Activated CD8-positive, alpha-beta T cell treated with anti-CD3 and anti-CD28 coated beads, Interleukin-2, amount 10 ng/mL, durations not matched to agents 7 days and 5 days (primary cell): ENCODE results near the gene KCNJ12. TPM values are rescaled to one million over a fixed set of nuclear protein-coding genes. Genes with fewer than 3 reads are reported as not detected.
A peak's percentile ranks its signal among the peaks of the same experiment; 100 is the strongest.

ENCODE experiments used
- ATAC-seq: fragments of 150-1000 bp; cut with Tn5 transposase; one replicate; pipeline ENCODE4 v1.10.0; 2021; ENCODE audit warnings: moderate library complexity
- CTCF ChIA-PET: fragments of 350-600 bp; sonication (Branson Sonifier 250); formaldehyde crosslinking; loops from one replicate; lab custom pipeline; 2021; ENCODE audit warnings: antibody characterized with exemption; lab: Charles Lee
- POLR2A ChIA-PET: fragments of 350-600 bp; sonication (Branson Sonifier 250); formaldehyde crosslinking; loops from one replicate; lab custom pipeline; 2021; ENCODE audit warnings: antibody characterized with exemption; lab: Charles Lee
- DNase-seq: peaks from one replicate; pipeline ENCODE4 v3.0.0-alpha.2; 2020
- H3K27ac Mint-ChIP-seq: one replicate; pipeline ENCODE4 v1.8.0; 2021; ENCODE audit warnings: mild to moderate bottlenecking, mixed read lengths
- H3K27me3 Mint-ChIP-seq: one replicate; pipeline ENCODE4 v1.8.0; 2021; ENCODE audit warnings: low read depth, mixed read lengths
- H3K36me3 Mint-ChIP-seq: one replicate; pipeline ENCODE4 v1.8.0; 2021; ENCODE audit warnings: low read depth, mixed read lengths
- H3K4me1 Mint-ChIP-seq: one replicate; pipeline ENCODE4 v1.8.0; 2021; ENCODE audit warnings: low read depth, mixed read lengths
- H3K4me3 Mint-ChIP-seq: one replicate; pipeline ENCODE4 v1.8.0; 2021; ENCODE audit warnings: mild to moderate bottlenecking, mixed read lengths
- H3K9me3 Mint-ChIP-seq: one replicate; pipeline ENCODE4 v1.8.0; 2022; ENCODE audit warnings: mixed read lengths; ENCODE audit not compliant: insufficient read depth
- total RNA-seq, 2 experiments: library from RNA; stranded (reverse); gene quantifications; one replicate each; pipeline ENCODE4 v1.2.3, GENCODE V29; 2021

Gene KCNJ12
- total RNA-seq, 2 experiments from 2014 or later, result not detected

GRCh38 chr17:21382560-21383495 lies 6.7 kb downstream of the KCNJ12 start:
- POLR2A ChIA-PET, result no interaction called here
- no peaks in the 10 kb centered on the region for H3K9me3 Mint-ChIP-seq
- CTCF ChIA-PET, result interaction anchor here (0.5 kb wide), 1 partner anchor 431 kb away, joined by 3 read pairs; no protein-coding TSS in a partner anchor
- H3K4me3 Mint-ChIP-seq, result no peak overlapping the region
- no peak for ATAC-seq
- H3K4me1 Mint-ChIP-seq, result no peaks in the 10 kb centered on the region
- H3K36me3 Mint-ChIP-seq, result no peaks in the 10 kb centered on the region
- H3K27me3 Mint-ChIP-seq, result peaks cover 3% of the 10 kb centered on the region
- no peak overlapping the region for H3K27ac Mint-ChIP-seq
- DNase-seq, result no peak

- ATAC-seq, result no peak
- ChIA-PET CTCF (no interaction called here), POLR2A (no interaction called here)
- Mint-ChIP-seq H3K4me1 (no peaks in the 10 kb centered on the region), H3K4me3 (no peak overlapping the region), H3K9me3 (no peaks in the 10 kb centered on the region), H3K36me3 (no peaks in the 10 kb centered on the region), H3K27ac (no peak overlapping the region), H3K27me3 (no peaks in the 10 kb centered on the region)
- DNase-seq, result no peak
Measured at GRCh38 chr17:21385281-21385845, 9.2 kb downstream of the KCNJ12 start.

GRCh38 chr17:21387616-21388015 lies 11.5 kb downstream of the KCNJ12 start:
- no peaks in the 10 kb centered on the region for H3K27me3 Mint-ChIP-seq
- H3K4me3 Mint-ChIP-seq, result no peak overlapping the region
- ATAC-seq, result no peak
- H3K27ac Mint-ChIP-seq, result no peak overlapping the region
- POLR2A ChIA-PET, result no interaction called here
- no peak for DNase-seq
- H3K4me1 Mint-ChIP-seq, result no peaks in the 10 kb centered on the region
- CTCF ChIA-PET, result no interaction called here
- no peaks in the 10 kb centered on the region for H3K36me3 Mint-ChIP-seq
- H3K9me3 Mint-ChIP-seq, result no peaks in the 10 kb centered on the region

- no peak overlapping the region for H3K27ac Mint-ChIP-seq
- ChIA-PET POLR2A (no interaction called here), CTCF (no interaction called here)
- H3K4me1 Mint-ChIP-seq, result no peaks in the 10 kb centered on the region
- no peaks in the 10 kb centered on the region for H3K27me3 Mint-ChIP-seq
- DNase-seq (no peak), ATAC-seq (no peak)
- no peak overlapping the region for H3K4me3 Mint-ChIP-seq
- no peaks in the 10 kb centered on the region for H3K36me3 Mint-ChIP-seq
- no peaks in the 10 kb centered on the region for H3K9me3 Mint-ChIP-seq
Measured at GRCh38 chr17:21388066-21388465, 11.9 kb downstream of the KCNJ12 start.

- Mint-ChIP-seq H3K36me3 (no peaks in the 10 kb centered on the region), H3K9me3 (no peaks in the 10 kb centered on the region), H3K4me3 (no peak overlapping the region), H3K27me3 (no peaks in the 10 kb centered on the region), H3K4me1 (no peaks in the 10 kb centered on the region), H3K27ac (no peak overlapping the region)
- ATAC-seq (no peak), DNase-seq (no peak)
- ChIA-PET CTCF (interaction anchor here (0.8 kb wide), 1 partner anchor 109 kb away, joined by 3 read pairs; no protein-coding TSS in a partner anchor), POLR2A (no interaction called here)
Measured at GRCh38 chr17:21388944-21389343, 12.8 kb downstream of the KCNJ12 start.

GRCh38 chr17:21389394-21389793 lies 13.2 kb downstream of the KCNJ12 start:
- no peaks in the 10 kb centered on the region for H3K36me3 Mint-ChIP-seq
- ATAC-seq, result peak; percentile 31
- H3K4me3 Mint-ChIP-seq, result no peak overlapping the region
- CTCF ChIA-PET, result no interaction called here
- H3K9me3 Mint-ChIP-seq, result no peaks in the 10 kb centered on the region
- no peaks in the 10 kb centered on the region for H3K27me3 Mint-ChIP-seq
- H3K27ac Mint-ChIP-seq, result no peak overlapping the region
- no peak for DNase-seq
- POLR2A ChIA-PET, result no interaction called here
- no peaks in the 10 kb centered on the region for H3K4me1 Mint-ChIP-seq

GRCh38 chr17:21390294-21390693 lies 14.1 kb downstream of the KCNJ12 start:
- no peaks in the 10 kb centered on the region for H3K4me1 Mint-ChIP-seq
- DNase-seq (no peak), ATAC-seq (no peak)
- ChIA-PET CTCF (no interaction called here), POLR2A (no interaction called here)
- no peaks in the 10 kb centered on the region for H3K27me3 Mint-ChIP-seq
- no peak overlapping the region for H3K27ac Mint-ChIP-seq
- H3K36me3 Mint-ChIP-seq, result no peaks in the 10 kb centered on the region
- H3K4me3 Mint-ChIP-seq, result no peak overlapping the region
- H3K9me3 Mint-ChIP-seq, result no peaks in the 10 kb centered on the region

- Mint-ChIP-seq H3K27ac (no peak overlapping the region), H3K27me3 (no peaks in the 10 kb centered on the region), H3K36me3 (no peaks in the 10 kb centered on the region), H3K4me3 (no peak overlapping the region), H3K9me3 (no peaks in the 10 kb centered on the region), H3K4me1 (no peaks in the 10 kb centered on the region)
- ChIA-PET POLR2A (no interaction called here), CTCF (no interaction called here)
- DNase-seq (no peak), ATAC-seq (no peak)
Measured at GRCh38 chr17:21392266-21392665, 16.1 kb downstream of the KCNJ12 start.

GRCh38 chr17:21394265-21394664 lies 18.1 kb downstream of the KCNJ12 start:
- no peaks in the 10 kb centered on the region for H3K4me1 Mint-ChIP-seq
- no peaks in the 10 kb centered on the region for H3K27me3 Mint-ChIP-seq
- H3K4me3 Mint-ChIP-seq, result no peak overlapping the region
- ATAC-seq (no peak), DNase-seq (no peak)
- no peaks in the 10 kb centered on the region for H3K9me3 Mint-ChIP-seq
- ChIA-PET POLR2A (no interaction called here), CTCF (no interaction called here)
- H3K36me3 Mint-ChIP-seq, result no peaks in the 10 kb centered on the region
- no peak overlapping the region for H3K27ac Mint-ChIP-seq

GRCh38 chr17:21395764-21396163 lies 19.6 kb downstream of the KCNJ12 start:
- Mint-ChIP-seq H3K36me3 (no peaks in the 10 kb centered on the region), H3K4me1 (no peaks in the 10 kb centered on the region), H3K27ac (no peak overlapping the region), H3K27me3 (no peaks in the 10 kb centered on the region), H3K4me3 (no peak overlapping the region), H3K9me3 (no peaks in the 10 kb centered on the region)
- ATAC-seq (no peak), DNase-seq (no peak)
- ChIA-PET POLR2A (no interaction called here), CTCF (no interaction called here)

- H3K27ac Mint-ChIP-seq, result no peak overlapping the region
- H3K4me3 Mint-ChIP-seq, result no peak overlapping the region
- ATAC-seq, result no peak
- no peak for DNase-seq
- CTCF ChIA-PET, result no interaction called here
- H3K9me3 Mint-ChIP-seq, result no peaks in the 10 kb centered on the region
- POLR2A ChIA-PET, result no interaction called here
- no peaks in the 10 kb centered on the region for H3K4me1 Mint-ChIP-seq
- H3K27me3 Mint-ChIP-seq, result no peaks in the 10 kb centered on the region
- H3K36me3 Mint-ChIP-seq, result no peaks in the 10 kb centered on the region
Measured at GRCh38 chr17:21396237-21396636, 20.1 kb downstream of the KCNJ12 start.

- H3K27ac Mint-ChIP-seq, result no peak overlapping the region
- DNase-seq (no peak), ATAC-seq (no peak)
- no peak overlapping the region for H3K4me3 Mint-ChIP-seq
- no peaks in the 10 kb centered on the region for H3K27me3 Mint-ChIP-seq
- no peaks in the 10 kb centered on the region for H3K4me1 Mint-ChIP-seq
- H3K9me3 Mint-ChIP-seq, result peaks cover 4% of the 10 kb centered on the region
- POLR2A ChIA-PET, result no interaction called here
- CTCF ChIA-PET, result no interaction called here
- no peaks in the 10 kb centered on the region for H3K36me3 Mint-ChIP-seq
Measured at GRCh38 chr17:21397341-21398190, 21.4 kb downstream of the KCNJ12 start.
